HepG2 (cell line): ENCODE data around the gene SVBP. TPM values are rescaled to one million over a fixed set of nuclear protein-coding genes. Genes with fewer than 3 reads are reported as not detected.

Experiments used
- ATAC-seq: fragments of 200-7000 bp; cut with Tn5 transposase; 3 replicates; pipeline ENCODE4 v1.9.1; 2020; ENCODE audit warnings: mild to moderate bottlenecking, moderate library complexity
- BruUV-seq: library from RNA; stranded (reverse); fragments of 400-500 nt; replicated peaks from 2 replicates; lab custom pipeline; 2021; lab: Mats Ljungman, UMichigan
- CTCF ChIA-PET: fragments of 300-600 bp; formaldehyde crosslinking; extraction: SDS; loops from one replicate; lab custom pipeline; 2021; ENCODE audit warnings: low total read pairs, inconsistent platforms, low intra/inter-chr PET ratio; lab: Yijun Ruan, JAX
- POLR2A ChIA-PET: fragments of 350-600 bp; sonication (Branson Sonifier 250); formaldehyde crosslinking; loops from one replicate; lab custom pipeline; 2020; ENCODE audit warnings: antibody characterized with exemption, inconsistent platforms; lab: Yijun Ruan, JAX
- DNase-seq: peaks from one replicate; pipeline ENCODE4 v3.0.0-alpha.2; 2015; ENCODE audit warnings: low spot score
- FAIRE-seq: peaks from 3 replicates; lab custom pipeline; 2011; peaks lifted over from hg19 to GRCh38; lab: Jason Lieb, UNC
- H2AFZ ChIP-seq: one replicate; pipeline ENCODE4 v1.6.1; 2011; ENCODE audit warnings: low read length, inconsistent platforms
- H3K27ac ChIP-seq: fragments of 300-600 bp; 3 replicates; pipeline ENCODE4 v1.8.0; 2011; ENCODE audit warnings: mixed run types, mild to moderate bottlenecking, mixed read lengths, low read length, inconsistent platforms; ENCODE audit not compliant: insufficient read depth; ENCODE audit errors: extremely low read length
- H3K27me3 ChIP-seq, 2 experiments: fragments of 200-600 bp in 1 of 2; 2 replicates in 1 of 2; 3 replicates in 1 of 2; pipeline versions ENCODE4 v1.6.0 to v1.8.0; 2011; ENCODE audit warnings: low read length in 2 of 2, mild to moderate bottlenecking in 2 of 2, moderate library complexity in 2 of 2, inconsistent platforms in 1 of 2; ENCODE audit not compliant: insufficient read depth in 2 of 2, control insufficient read depth in 1 of 2
- H3K36me3 ChIP-seq, 2 experiments: fragments of 200-600 bp in 1 of 2; replicated peaks in 1 of 2; 2 replicates in 1 of 2; 3 replicates in 1 of 2; pipeline versions ENCODE4 v1.5.1 to v1.8.0; 2011; ENCODE audit warnings: low read length in 2 of 2, inconsistent platforms in 1 of 2; ENCODE audit not compliant: insufficient read depth in 2 of 2, control insufficient read depth in 1 of 2
- H3K4me1 ChIP-seq: 2 replicates; pipeline ENCODE4 v1.5.1; 2012; ENCODE audit warnings: low read length, inconsistent platforms; ENCODE audit not compliant: insufficient read depth
- H3K4me2 ChIP-seq: 2 replicates; pipeline ENCODE4 v1.6.0; 2011; ENCODE audit warnings: low read depth, low read length, inconsistent platforms
- H3K4me3 ChIP-seq, 3 experiments: fragments of 200-600 bp in 1 of 3; sonication (generic), shearing (Covaris generic) in 1 of 3; replicated peaks in 1 of 3; 2 replicates each; pipeline ENCODE4 v1.5.1; 2011 to 2016; ENCODE audit warnings: low read length in 3 of 3, inconsistent platforms in 2 of 3, low read depth in 2 of 3, mild to moderate bottlenecking in 2 of 3, control low read depth in 1 of 3, mixed read lengths in 1 of 3; ENCODE audit not compliant: insufficient read depth in 1 of 3
- H3K79me2 ChIP-seq: one replicate; pipeline ENCODE4 v1.6.1; 2011; ENCODE audit warnings: low read length, inconsistent platforms; ENCODE audit not compliant: insufficient read depth
- H3K9ac ChIP-seq: 2 replicates; pipeline ENCODE4 v1.6.0; 2011; ENCODE audit warnings: mild to moderate bottlenecking, low read depth, low read length, inconsistent platforms; ENCODE audit not compliant: insufficient read depth
- H3K9me3 ChIP-seq: 2 replicates; pipeline ENCODE4 v1.5.1; 2012; ENCODE audit warnings: mild to moderate bottlenecking, low read length
- H4K20me1 ChIP-seq: 2 replicates; pipeline ENCODE4 v1.6.0; 2011; ENCODE audit warnings: inconsistent platforms, mild to moderate bottlenecking, low read length, moderate library complexity; ENCODE audit not compliant: insufficient read depth
- ZBTB33 ChIP-seq: sonication (generic); formaldehyde crosslinking; IDR thresholded peaks from 2 replicates; pipeline ENCODE4 v1.4.0; 2020; ENCODE audit warnings: missing genetic modification reagents
- ZKSCAN5 ChIP-seq: sonication (generic); formaldehyde crosslinking; IDR thresholded peaks from 2 replicates; pipeline ENCODE4 v1.5.1; 2020; ENCODE audit warnings: mild to moderate bottlenecking, missing genetic modification reagents
- ZNF121 ChIP-seq: sonication (generic); formaldehyde crosslinking; IDR thresholded peaks from 2 replicates; pipeline ENCODE4 v1.5.0; 2020; ENCODE audit warnings: mild to moderate bottlenecking, missing genetic modification reagents
- ZNF431 ChIP-seq: sonication (generic); formaldehyde crosslinking; IDR thresholded peaks from 2 replicates; pipeline ENCODE4 v1.9.0; 2022; ENCODE audit warnings: missing genetic modification reagents, low read depth, mild to moderate bottlenecking, borderline replicate concordance
- whole genome bisulfite sequencing: methylation state at CpG from one replicate; pipeline ENCODE4 v1.1.6; 2017; ENCODE audit warnings: low lambda C conversion rate; 5-methylcytosine and 5-hydroxymethylcytosine counted together
- in situ Hi-C: cut with HindIII; loops from 2 replicates; pipeline ENCODE4 v1.10.0; 2017; ENCODE audit warnings: low pct_unique_long_range_greater_than_20kb; ENCODE audit not compliant: extremely low pct_ligation_motif_present
- intact Hi-C: fragments of 100-400 bp; cut with micrococcal nuclease; formaldehyde crosslinking; loops from one replicate; pipeline ENCODE4 v1.10.0; 2022; ENCODE audit not compliant: unreplicated experiment
- polyA plus RNA-seq, 8 experiments: library from polyadenylated mRNA; depleted of rRNA in 3 of 8; stranded (reverse) in 7 of 8; unstranded in 1 of 8; fragments of >200 nt; fragmentation: Illumina TruSeq in 4 of 8; extraction: Trizol in 4 of 8; gene quantifications; 2 replicates each; pipeline versions ENCODE4 v1.2.1 to v1.2.3, GENCODE V29; 2011 to 2016; ENCODE audit warnings: low read depth in 4 of 8, missing spikeins in 1 of 8, mixed read lengths in 1 of 8; ENCODE audit not compliant: insufficient read depth in 1 of 8
- total RNA-seq, 5 experiments: library from RNA; depleted of rRNA; stranded (reverse); fragments of >200 nt; fragmentation: Illumina TruSeq; extraction: Trizol; gene quantifications; 2 replicates each; pipeline ENCODE4 v1.2.3, GENCODE V29; 2016; ENCODE audit warnings: low read depth in 1 of 5
- TF ChIP-seq, protein P1 (sequence below): IDR thresholded peaks from 2 replicates; pipeline ENCODE4 v1.6.1; 2016; ENCODE audit warnings: missing compliant biosample characterization, missing genetic modification reagents, borderline replicate concordance

SVBP gene
- total and polyA plus RNA-seq, 2 of the 13 experiments (the other 11 are each of a cell fraction or from before 2014, with no cell fraction given), result 28.8 to 48.2 TPM

DNA sequence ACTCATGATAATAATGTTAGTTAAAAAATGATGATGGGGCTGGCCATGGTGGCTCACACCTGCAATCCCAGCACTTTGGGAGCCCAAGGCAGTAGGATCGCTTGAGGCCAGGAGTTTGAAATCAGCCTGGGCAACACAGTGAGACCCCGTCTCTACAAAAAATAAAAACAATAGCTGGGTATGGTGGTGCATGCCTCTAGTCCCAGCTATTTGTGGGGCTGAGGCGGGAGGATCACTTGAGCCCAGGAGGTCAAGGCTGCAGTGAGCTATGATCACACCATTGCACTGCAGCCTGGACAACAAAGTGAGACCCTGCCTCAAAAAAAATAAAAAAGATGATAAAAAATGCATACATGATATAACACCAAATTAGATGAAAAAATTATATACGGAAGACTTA lies 55.6 kb downstream of the SVBP start:
- CTCF ChIA-PET, result no interaction called here
- H3K9me3 ChIP-seq, result no peaks in the 10 kb centered on the region
- no peak overlapping the region for H3K4me3 ChIP-seq
- H3K4me1 ChIP-seq, result peaks cover 24% of the 10 kb centered on the region
- TF ChIP-seq ZNF121 (CRISPR knock-in tag), result peak; percentile 61; the same call in 1 of the 2 replicates
- TF ChIP-seq, protein P1, sequence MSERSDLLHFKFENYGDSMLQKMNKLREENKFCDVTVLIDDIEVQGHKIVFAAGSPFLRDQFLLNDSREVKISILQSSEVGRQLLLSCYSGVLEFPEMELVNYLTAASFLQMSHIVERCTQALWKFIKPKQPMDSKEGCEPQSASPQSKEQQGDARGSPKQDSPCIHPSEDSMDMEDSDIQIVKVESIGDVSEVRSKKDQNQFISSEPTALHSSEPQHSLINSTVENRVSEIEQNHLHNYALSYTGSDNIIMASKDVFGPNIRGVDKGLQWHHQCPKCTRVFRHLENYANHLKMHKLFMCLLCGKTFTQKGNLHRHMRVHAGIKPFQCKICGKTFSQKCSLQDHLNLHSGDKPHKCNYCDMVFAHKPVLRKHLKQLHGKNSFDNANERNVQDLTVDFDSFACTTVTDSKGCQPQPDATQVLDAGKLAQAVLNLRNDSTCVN (CRISPR knock-in tag), result no peak
- TF ChIP-seq, all 625 proteins: peak for 1
- Histone ChIP-seq H3K9ac (no peak overlapping the region), H3K27me3 (no peaks in the 10 kb centered on the region; a peak in 1 of 5 replicates), H4K20me1 (no peaks in the 10 kb centered on the region; the same call in 1 of the 2 replicates), H3K4me2 (no peak overlapping the region), H3K36me3 (peaks cover 4 to 37% of the 10 kb centered on the region in 2 experiments; a peak in 4 of 5 replicates), H3K79me2 (peaks cover 31% of the 10 kb centered on the region), H3K27ac (no peak overlapping the region), H2AFZ (no peak overlapping the region)
- WGBS, result 98% methylated on average over 4 of the region's 4 CpGs
- POLR2A ChIA-PET, result no interaction called here
- intact Hi-C loops (no loop called here), in situ Hi-C loops (no loop called here)
- FAIRE-seq (no peak), DNase-seq (no peak), ATAC-seq (no peak)
- no TSS peak for BruUV-seq

DNA sequence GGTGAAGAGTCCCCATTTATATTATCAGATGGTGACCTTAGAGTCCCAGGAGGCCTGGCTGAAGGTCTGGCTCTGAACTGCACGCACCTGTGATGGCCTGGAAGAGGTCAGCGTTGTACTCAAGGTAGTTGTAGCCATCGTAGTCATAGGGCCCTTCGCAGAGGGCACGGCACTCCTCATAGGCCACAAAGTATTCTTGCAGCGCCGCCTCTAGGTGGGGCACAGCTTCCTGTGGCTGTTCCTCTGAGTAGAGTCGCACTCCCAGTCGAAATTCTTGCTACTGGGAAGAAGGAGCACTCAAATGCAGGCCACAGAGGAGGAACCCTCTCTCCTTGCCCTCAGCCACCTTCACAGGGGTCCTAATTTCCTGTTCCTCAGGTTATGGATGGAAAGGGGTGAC lies 58.1 kb downstream of the SVBP start:
- Histone ChIP-seq H3K4me1 (peaks cover 22% of the 10 kb centered on the region), H4K20me1 (no peaks in the 10 kb centered on the region), H3K9ac (no peak overlapping the region), H3K79me2 (peaks cover 6% of the 10 kb centered on the region), H3K4me3 (no peak overlapping the region), H2AFZ (no peak overlapping the region), H3K36me3 (peaks cover 21 to 62% of the 10 kb centered on the region in 2 experiments), H3K27me3 (no peaks in the 10 kb centered on the region), H3K9me3 (no peaks in the 10 kb centered on the region), H3K4me2 (no peak overlapping the region), H3K27ac (no peak overlapping the region)
- TF ChIP-seq ZBTB33 (CRISPR knock-in tag) (peak; percentile 97), ZKSCAN5 (CRISPR knock-in tag) (no peak), ZNF431 (CRISPR knock-in tag) (no peak)
- no TSS peak for BruUV-seq
- 90% methylated on average over 4 of the region's 9 CpGs for WGBS
- DNase-seq, result no peak
- POLR2A ChIA-PET, result no interaction called here
- ATAC-seq, result no peak
- intact Hi-C loops (no loop called here), in situ Hi-C loops (no loop called here)
- no peak for FAIRE-seq
- CTCF ChIA-PET, result no interaction called here
